HEK293 (cell line): Measurements from ENCODE around the gene HSPH1.

Source experiments
- CTCF ChIA-PET: fragments of 350-600 bp; formaldehyde crosslinking; extraction: SDS; loops from one replicate; lab custom pipeline; 2021; ENCODE audit warnings: antibody characterized with exemption; lab: Yijun Ruan, JAX
- POLR2A ChIA-PET: fragments of 300-600 bp; formaldehyde crosslinking; extraction: SDS; loops from one replicate; lab custom pipeline; 2020; ENCODE audit warnings: antibody characterized with exemption, inconsistent platforms; lab: Yijun Ruan, JAX
- H3K27ac ChIP-seq: fragments of 200-500 bp; sonication (Bioruptor generic); 2 replicates; pipeline ENCODE4 v1.5.1; 2014; ENCODE audit warnings: low read depth, low read length, control low read depth, inconsistent platforms; ENCODE audit errors: extremely low read depth
- H3K36me3 ChIP-seq, 2 experiments: fragments of 200-500 bp in 1 of 2; sonication (Bioruptor generic) in 1 of 2; 1 replicate in 1 of 2; 2 replicates in 1 of 2; pipeline ENCODE4 v1.5.1; 2014 to 2017; ENCODE audit warnings: inconsistent platforms in 2 of 2, low read length in 2 of 2; ENCODE audit not compliant: control insufficient read depth in 2 of 2, insufficient read depth in 1 of 2
- H3K4me1 ChIP-seq: fragments of 200-500 bp; sonication (Bioruptor generic); 2 replicates; pipeline ENCODE4 v1.5.1; 2014; ENCODE audit warnings: mild to moderate bottlenecking, low read length, inconsistent platforms; ENCODE audit not compliant: control insufficient read depth, insufficient read depth
- H3K4me3 ChIP-seq: 2 replicates; pipeline ENCODE4 v1.5.1; 2011; ENCODE audit warnings: low read depth, mild to moderate bottlenecking, control low read depth, low read length, moderate library complexity
- H3K9me3 ChIP-seq: fragments of 200-500 bp; sonication (Bioruptor generic); 2 replicates; pipeline ENCODE4 v1.5.1; 2014; ENCODE audit warnings: low read depth, low read length, inconsistent platforms; ENCODE audit not compliant: control insufficient read depth, insufficient read depth
- BCL6B ChIP-seq: fragments of 450-650 bp; formaldehyde crosslinking; IDR thresholded peaks from 2 replicates; pipeline ENCODE4 v1.5.1; 2017; ENCODE audit warnings: missing biosample characterization, missing genetic modification characterization
- RBAK ChIP-seq: fragments of 450-650 bp; formaldehyde crosslinking; IDR thresholded peaks from 2 replicates; pipeline ENCODE4 v1.5.1; 2016; ENCODE audit warnings: missing biosample characterization, missing genetic modification characterization
- WT1 ChIP-seq: fragments of 450-650 bp; formaldehyde crosslinking; IDR thresholded peaks from 2 replicates; pipeline ENCODE4 v1.5.1; 2016; ENCODE audit warnings: missing biosample characterization, missing genetic modification characterization
- ZBTB20 ChIP-seq: fragments of 450-650 bp; formaldehyde crosslinking; IDR thresholded peaks from 2 replicates; pipeline ENCODE4 v1.5.1; 2016; ENCODE audit warnings: missing biosample characterization, missing genetic modification characterization
- ZFHX2 ChIP-seq: fragments of 450-650 bp; formaldehyde crosslinking; conservative IDR thresholded peaks from 2 replicates; pipeline ENCODE4 v1.5.1; 2016; ENCODE audit warnings: missing biosample characterization, missing genetic modification characterization
- ZIC2 ChIP-seq: fragments of 450-650 bp; formaldehyde crosslinking; IDR thresholded peaks from 2 replicates; pipeline ENCODE4 v1.5.1; 2016; ENCODE audit warnings: missing biosample characterization, missing genetic modification characterization
- ZNF133 ChIP-seq: fragments of 450-650 bp; formaldehyde crosslinking; IDR thresholded peaks from 2 replicates; pipeline ENCODE4 v1.5.1; 2016; ENCODE audit warnings: missing biosample characterization, missing genetic modification characterization
- ZNF174 ChIP-seq: fragments of 450-650 bp; formaldehyde crosslinking; IDR thresholded peaks from 2 replicates; pipeline ENCODE4 v1.5.0; 2017; ENCODE audit warnings: missing biosample characterization, mild to moderate bottlenecking, missing genetic modification characterization
- ZNF19 ChIP-seq: fragments of 450-650 bp; formaldehyde crosslinking; IDR thresholded peaks from 2 replicates; pipeline ENCODE4; 2016; ENCODE audit warnings: missing biosample characterization, missing genetic modification characterization, low read depth
- ZNF221 ChIP-seq: fragments of 450-650 bp; formaldehyde crosslinking; IDR thresholded peaks from 2 replicates; pipeline ENCODE4 v1.5.1; 2017; ENCODE audit warnings: missing biosample characterization, missing genetic modification characterization, borderline replicate concordance
- ZNF280C ChIP-seq: fragments of 450-650 bp; formaldehyde crosslinking; IDR thresholded peaks from 2 replicates; pipeline ENCODE4 v1.5.1; 2016; ENCODE audit warnings: missing biosample characterization, missing genetic modification characterization
- ZNF302 ChIP-seq: fragments of 450-650 bp; formaldehyde crosslinking; IDR thresholded peaks from 2 replicates; pipeline ENCODE4 v1.5.1; 2016; ENCODE audit warnings: missing biosample characterization, missing genetic modification characterization, low read depth
- ZNF37A ChIP-seq: fragments of 450-650 bp; IDR thresholded peaks from 2 replicates; pipeline ENCODE4 v1.5.1; 2018; ENCODE audit warnings: missing biosample characterization, missing genetic modification characterization
- ZNF571 ChIP-seq: fragments of 450-650 bp; formaldehyde crosslinking; IDR thresholded peaks from 2 replicates; pipeline ENCODE4 v1.5.0; 2017; ENCODE audit warnings: missing biosample characterization, missing genetic modification characterization
- ZNF585B ChIP-seq: fragments of 450-650 bp; formaldehyde crosslinking; IDR thresholded peaks from 2 replicates; pipeline ENCODE4 v1.5.1; 2016; ENCODE audit warnings: missing biosample characterization, missing genetic modification characterization
- ZNF791 ChIP-seq: fragments of 450-650 bp; formaldehyde crosslinking; IDR thresholded peaks from 2 replicates; pipeline ENCODE4 v1.5.1; 2016; ENCODE audit warnings: missing biosample characterization, missing genetic modification characterization
- ZSCAN16 ChIP-seq: fragments of 450-650 bp; formaldehyde crosslinking; IDR thresholded peaks from 2 replicates; pipeline ENCODE4 v1.5.1; 2016; ENCODE audit warnings: missing biosample characterization, missing genetic modification characterization
- ZSCAN5A ChIP-seq: fragments of 450-650 bp; formaldehyde crosslinking; IDR thresholded peaks from 2 replicates; pipeline ENCODE4 v1.5.1; 2016; ENCODE audit warnings: missing biosample characterization, missing genetic modification characterization
- ZXDB ChIP-seq: fragments of 450-650 bp; formaldehyde crosslinking; IDR thresholded peaks from 2 replicates; pipeline ENCODE4 v1.5.1; 2016; ENCODE audit warnings: missing biosample characterization, missing genetic modification characterization

The HSPH1 gene

GRCh38 chr13:31122544-31123260 lies 39.0 kb downstream of the HSPH1 start:
- Histone ChIP-seq H3K4me1 (no peaks in the 10 kb centered on the region), H3K36me3 (no peaks in the 10 kb centered on the region), H3K4me3 (no peak overlapping the region), H3K9me3 (no peaks in the 10 kb centered on the region), H3K27ac (no peak overlapping the region)
- TF ChIP-seq ZNF571 (tag by site-specific recombination): no peak
- TF ChIP-seq ZXDB (tag by site-specific recombination): no peak
- TF ChIP-seq ZIC2 (tag by site-specific recombination): no peak
- TF ChIP-seq ZNF302 (tag by site-specific recombination): no peak
- TF ChIP-seq ZNF280C: no peak
- no peak for TF ChIP-seq ZBTB20
- no peak for TF ChIP-seq BCL6B (tag by site-specific recombination)
- TF ChIP-seq ZNF585B (tag by site-specific recombination): no peak
- TF ChIP-seq ZSCAN5A (tag by site-specific recombination): no peak
- no peak for TF ChIP-seq ZSCAN16
- TF ChIP-seq ZNF19: no peak
- TF ChIP-seq ZNF37A (tag by site-specific recombination): no peak
- no peak for TF ChIP-seq ZNF133
- ChIA-PET CTCF (no interaction called here), POLR2A (no interaction called here)

GRCh38 chr13:31122143-31122542 lies 39.6 kb downstream of the HSPH1 start:
- Histone ChIP-seq H3K4me3 (no peak overlapping the region), H3K27ac (no peak overlapping the region), H3K36me3 (no peaks in the 10 kb centered on the region), H3K4me1 (no peaks in the 10 kb centered on the region), H3K9me3 (no peaks in the 10 kb centered on the region)
- TF ChIP-seq ZFHX2 (tag by site-specific recombination) (no peak), ZNF791 (tag by site-specific recombination) (no peak), ZNF174 (tag by site-specific recombination) (no peak), ZNF221 (tag by site-specific recombination) (no peak), RBAK (tag by site-specific recombination) (no peak), WT1 (tag by site-specific recombination) (no peak)
- CTCF ChIA-PET: interaction anchor here (0.7 kb wide), 1 partner anchor 26 kb away, joined by 5 read pairs; no protein-coding TSS in a partner anchor
- POLR2A ChIA-PET: no interaction called here
